ENCODE measurements around the gene RNF151.

DNA sequence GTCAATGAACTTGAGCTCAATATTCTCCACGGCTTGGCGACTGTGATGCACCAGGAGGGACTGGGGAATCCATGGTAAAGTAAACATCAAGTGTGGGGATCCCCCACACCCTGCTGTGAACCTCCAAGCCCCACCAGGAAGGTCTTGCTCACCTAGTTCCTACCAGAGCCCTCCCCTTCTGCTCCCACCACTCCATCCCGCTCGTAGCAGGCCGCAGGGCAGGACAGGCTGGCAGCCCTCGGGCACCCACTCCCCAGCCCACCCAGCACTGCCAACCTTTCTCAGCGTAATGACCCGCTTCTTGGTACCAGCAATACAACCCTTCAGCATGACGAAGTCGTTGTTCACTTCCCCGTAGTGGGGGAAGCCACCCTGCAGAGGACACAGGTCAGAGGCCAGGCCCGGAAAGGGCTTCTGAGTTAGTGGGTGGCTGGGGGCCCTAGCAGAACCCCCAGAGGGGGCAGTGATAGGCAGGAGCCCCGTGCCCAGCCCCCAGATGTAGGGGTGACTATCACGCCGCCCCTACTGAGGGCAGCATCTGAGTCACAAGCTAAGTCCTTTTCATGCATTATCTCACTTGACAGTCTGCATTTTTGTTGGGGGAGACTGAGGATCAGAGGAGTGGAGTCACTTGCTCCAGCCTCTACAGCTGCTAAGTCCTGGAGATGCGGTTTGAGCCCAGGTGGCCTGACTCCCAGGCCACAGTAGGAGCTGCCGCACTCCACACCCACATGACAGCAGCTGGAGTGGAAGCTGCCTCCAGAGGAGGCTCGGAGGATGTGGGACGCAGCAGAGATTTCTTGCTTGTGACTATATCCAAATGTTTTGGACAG lies 20.9 kb upstream of the RNF151 start:
- TF ChIP-seq, protein P1, sequence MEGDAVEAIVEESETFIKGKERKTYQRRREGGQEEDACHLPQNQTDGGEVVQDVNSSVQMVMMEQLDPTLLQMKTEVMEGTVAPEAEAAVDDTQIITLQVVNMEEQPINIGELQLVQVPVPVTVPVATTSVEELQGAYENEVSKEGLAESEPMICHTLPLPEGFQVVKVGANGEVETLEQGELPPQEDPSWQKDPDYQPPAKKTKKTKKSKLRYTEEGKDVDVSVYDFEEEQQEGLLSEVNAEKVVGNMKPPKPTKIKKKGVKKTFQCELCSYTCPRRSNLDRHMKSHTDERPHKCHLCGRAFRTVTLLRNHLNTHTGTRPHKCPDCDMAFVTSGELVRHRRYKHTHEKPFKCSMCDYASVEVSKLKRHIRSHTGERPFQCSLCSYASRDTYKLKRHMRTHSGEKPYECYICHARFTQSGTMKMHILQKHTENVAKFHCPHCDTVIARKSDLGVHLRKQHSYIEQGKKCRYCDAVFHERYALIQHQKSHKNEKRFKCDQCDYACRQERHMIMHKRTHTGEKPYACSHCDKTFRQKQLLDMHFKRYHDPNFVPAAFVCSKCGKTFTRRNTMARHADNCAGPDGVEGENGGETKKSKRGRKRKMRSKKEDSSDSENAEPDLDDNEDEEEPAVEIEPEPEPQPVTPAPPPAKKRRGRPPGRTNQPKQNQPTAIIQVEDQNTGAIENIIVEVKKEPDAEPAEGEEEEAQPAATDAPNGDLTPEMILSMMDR (IDR thresholded peaks at IDR 0.05), result no peak
- TF ChIP-seq POLR2A (IDR thresholded peaks at IDR 0.05), result no peak
